ENCODE results near the gene ENKUR. TPM values are rescaled to one million over a fixed set of nuclear protein-coding genes. Genes with fewer than 3 reads are reported as not detected.

ENKUR gene
- total and polyA plus RNA-seq, 7 experiments from 2014 or later, result 0.19 TPM; not detected in 6

- H3K36me3 Mint-ChIP-seq, result peaks cover 0 to 29% (median 15%) of the 10 kb centered on the region in 5 donors
- H3K27me3 Mint-ChIP-seq, result no peaks in the 10 kb centered on the region
- DNase-seq (no peak), ATAC-seq (no peak)
- intact Hi-C loops (cut with micrococcal nuclease), result no loop called here
- ChIA-PET CTCF (no interaction called here), POLR2A (no interaction called here)
- peaks cover 0 to 2% (median 0%) of the 10 kb centered on the region in 7 donors for H3K4me1 Mint-ChIP-seq
- no peak overlapping the region for H3K4me3 ChIP-seq (ENCODE audit: low read length)
- peaks cover 0 to 14% (median 4%) of the 10 kb centered on the region in 11 donors for H3K9me3 Mint-ChIP-seq
- peak overlapping the region in 1 of 9 donors; percentile 31 for H3K27ac Mint-ChIP-seq
- no peaks in the 10 kb centered on the region for H3K27me3 ChIP-seq (ENCODE audit: control insufficient read depth in 2 of 2, insufficient read depth in 2 of 2, low read length in 2 of 2)
- H3K4me3 Mint-ChIP-seq, result no peak overlapping the region
- H3K27ac ChIP-seq (ENCODE audit: low read depth, low read length), result no peak overlapping the region
- no peaks in the 10 kb centered on the region for H3K4me1 ChIP-seq (ENCODE audit: control insufficient read depth in 2 of 2, insufficient read depth in 2 of 2, low read length in 2 of 2)
- H3K9me3 ChIP-seq (ENCODE audit: control insufficient read depth in 2 of 3, low read length in 3 of 3), result no peaks in the 10 kb centered on the region
- H3K36me3 ChIP-seq (ENCODE audit: control insufficient read depth in 2 of 3, insufficient read depth in 3 of 3, low read length in 3 of 3), result no peaks in the 10 kb centered on the region
These were observed 12.8 kb upstream of the ENKUR start for GRCh38 chr10:25028711-25029110.

GRCh38 chr10:25026463-25026862 is 10.5 kb upstream of the ENKUR start:
- no peak overlapping the region for H3K27ac Mint-ChIP-seq
- Histone ChIP-seq H3K4me3 (ENCODE audit: low read length) (no peak overlapping the region), H3K9me3 (ENCODE audit: control insufficient read depth in 2 of 3, low read length in 3 of 3) (no peaks in the 10 kb centered on the region), H3K36me3 (ENCODE audit: control insufficient read depth in 2 of 3, insufficient read depth in 3 of 3, low read length in 3 of 3) (no peaks in the 10 kb centered on the region), H3K4me1 (ENCODE audit: control insufficient read depth in 2 of 2, insufficient read depth in 2 of 2, low read length in 2 of 2) (no peaks in the 10 kb centered on the region), H3K27me3 (ENCODE audit: control insufficient read depth in 2 of 2, insufficient read depth in 2 of 2, low read length in 2 of 2) (no peaks in the 10 kb centered on the region), H3K27ac (ENCODE audit: low read depth, low read length) (no peak overlapping the region)
- H3K9me3 Mint-ChIP-seq, result peaks cover 0 to 14% (median 4%) of the 10 kb centered on the region in 11 donors
- intact Hi-C loops (cut with micrococcal nuclease), result no loop called here
- H3K36me3 Mint-ChIP-seq, result peaks cover 0 to 37% (median 25%) of the 10 kb centered on the region in 5 donors
- peaks cover 0 to 8% (median 0%) of the 10 kb centered on the region in 7 donors for H3K4me1 Mint-ChIP-seq
- DNase-seq (no peak), ATAC-seq (no peak)
- CTCF ChIA-PET, result no interaction called here
- H3K27me3 Mint-ChIP-seq, result no peaks in the 10 kb centered on the region
- no peak overlapping the region for H3K4me3 Mint-ChIP-seq
- POLR2A ChIA-PET, result no interaction called here

GRCh38 chr10:25024528-25024927 is 8.6 kb upstream of the ENKUR start:
- no peaks in the 10 kb centered on the region for H3K27me3 ChIP-seq (ENCODE audit: control insufficient read depth in 2 of 2, insufficient read depth in 2 of 2, low read length in 2 of 2)
- intact Hi-C loops (cut with micrococcal nuclease), result no loop called here
- no peak for DNase-seq
- ChIA-PET POLR2A (no interaction called here), CTCF (no interaction called here)
- H3K4me1 Mint-ChIP-seq, result peaks cover 0 to 22% (median 3%) of the 10 kb centered on the region in 7 donors
- no peaks in the 10 kb centered on the region for H3K9me3 ChIP-seq (ENCODE audit: control insufficient read depth in 2 of 3, low read length in 3 of 3)
- H3K9me3 Mint-ChIP-seq, result peaks cover 0 to 2% (median 0%) of the 10 kb centered on the region in 11 donors
- no peaks in the 10 kb centered on the region for H3K36me3 ChIP-seq (ENCODE audit: control insufficient read depth in 2 of 3, insufficient read depth in 3 of 3, low read length in 3 of 3)
- H3K36me3 Mint-ChIP-seq, result peaks cover 0 to 29% (median 20%) of the 10 kb centered on the region in 5 donors
- H3K4me3 Mint-ChIP-seq, result no peak overlapping the region
- no peaks in the 10 kb centered on the region for H3K4me1 ChIP-seq (ENCODE audit: control insufficient read depth in 2 of 2, insufficient read depth in 2 of 2, low read length in 2 of 2)
- H3K27ac Mint-ChIP-seq, result no peak overlapping the region
- H3K27ac ChIP-seq (ENCODE audit: low read depth, low read length), result no peak overlapping the region
- H3K4me3 ChIP-seq (ENCODE audit: low read length), result no peak overlapping the region
- H3K27me3 Mint-ChIP-seq, result no peaks in the 10 kb centered on the region
- no peak for ATAC-seq

GRCh38 chr10:25023278-25023677 is 7.3 kb upstream of the ENKUR start:
- Histone ChIP-seq H3K27me3 (ENCODE audit: control insufficient read depth in 2 of 2, insufficient read depth in 2 of 2, low read length in 2 of 2) (no peaks in the 10 kb centered on the region), H3K9me3 (ENCODE audit: control insufficient read depth in 2 of 3, low read length in 3 of 3) (no peaks in the 10 kb centered on the region), H3K27ac (ENCODE audit: low read depth, low read length) (no peak overlapping the region), H3K4me3 (ENCODE audit: low read length) (no peak overlapping the region), H3K36me3 (ENCODE audit: control insufficient read depth in 2 of 3, insufficient read depth in 3 of 3, low read length in 3 of 3) (no peaks in the 10 kb centered on the region), H3K4me1 (ENCODE audit: control insufficient read depth in 2 of 2, insufficient read depth in 2 of 2, low read length in 2 of 2) (no peaks in the 10 kb centered on the region)
- ATAC-seq (no peak), DNase-seq (no peak)
- ChIA-PET POLR2A (no interaction called here), CTCF (no interaction called here)
- Mint-ChIP-seq H3K27me3 (no peaks in the 10 kb centered on the region), H3K9me3 (peaks cover 0 to 2% (median 0%) of the 10 kb centered on the region in 11 donors), H3K27ac (no peak overlapping the region), H3K36me3 (peaks cover 0 to 29% (median 18%) of the 10 kb centered on the region in 5 donors), H3K4me1 (peaks cover 2 to 29% (median 12%) of the 10 kb centered on the region in 7 donors), H3K4me3 (no peak overlapping the region)
- intact Hi-C loops (cut with micrococcal nuclease), result no loop called here

- peaks cover 0 to 7% (median 0%) of the 10 kb centered on the region in 11 donors for H3K9me3 Mint-ChIP-seq
- Histone ChIP-seq H3K27ac (ENCODE audit: low read depth, low read length) (no peak overlapping the region), H3K27me3 (ENCODE audit: control insufficient read depth in 2 of 2, insufficient read depth in 2 of 2, low read length in 2 of 2) (no peaks in the 10 kb centered on the region), H3K36me3 (ENCODE audit: control insufficient read depth in 2 of 3, insufficient read depth in 3 of 3, low read length in 3 of 3) (no peaks in the 10 kb centered on the region), H3K9me3 (ENCODE audit: control insufficient read depth in 2 of 3, low read length in 3 of 3) (no peaks in the 10 kb centered on the region), H3K4me1 (ENCODE audit: control insufficient read depth in 2 of 2, insufficient read depth in 2 of 2, low read length in 2 of 2) (peaks cover 0 to 8% of the 10 kb centered on the region in 2 donors), H3K4me3 (ENCODE audit: low read length) (no peak overlapping the region)
- ChIA-PET POLR2A (interaction anchor here (0.8 kb wide), 1 partner anchor 397 kb away, joined by 3 read pairs; no protein-coding TSS in a partner anchor), CTCF (interaction anchor here (0.6 kb wide), 1 partner anchor 377 kb away, joined by 5 read pairs; no protein-coding TSS in a partner anchor)
- peaks cover 0 to 10% (median 0%) of the 10 kb centered on the region in 5 donors for H3K27me3 Mint-ChIP-seq
- intact Hi-C loops (cut with micrococcal nuclease), result loop anchor here (5.0 to 10.0 kb wide), 5 partner anchors 64 to 1844 kb away; partner anchors contain the start of genes ABI1 (in 1 of the 2) and APBB1IP (in 1 of the 2)
- peak overlapping the region in 7 of 9 donors; percentile 40 to 99 (median 93) for H3K27ac Mint-ChIP-seq
- H3K4me3 Mint-ChIP-seq, result peak overlapping the region in 2 of 10 donors; percentile 15 to 94
- peaks cover 0 to 14% (median 10%) of the 10 kb centered on the region in 5 donors for H3K36me3 Mint-ChIP-seq
- H3K4me1 Mint-ChIP-seq, result peaks cover 11 to 49% (median 32%) of the 10 kb centered on the region in 7 donors
- DNase-seq (no peak), ATAC-seq (no peak)
These were observed 2.7 kb upstream of the ENKUR start for GRCh38 chr10:25018703-25019102.

GRCh38 chr10:25017661-25018060 is 1.7 kb upstream of the ENKUR start:
- Mint-ChIP-seq H3K36me3 (peaks cover 0 to 7% (median 0%) of the 10 kb centered on the region in 5 donors), H3K27ac (peak overlapping the region; percentile 91 to 99 (median 94)), H3K27me3 (peaks cover 0 to 10% (median 0%) of the 10 kb centered on the region in 5 donors), H3K4me3 (peak overlapping the region; percentile 87 to 98 (median 90)), H3K4me1 (peaks cover 11 to 43% (median 32%) of the 10 kb centered on the region in 7 donors), H3K9me3 (peaks cover 0 to 7% (median 0%) of the 10 kb centered on the region in 11 donors)
- Histone ChIP-seq H3K27me3 (ENCODE audit: control insufficient read depth in 2 of 2, insufficient read depth in 2 of 2, low read length in 2 of 2) (no peaks in the 10 kb centered on the region), H3K36me3 (ENCODE audit: control insufficient read depth in 2 of 3, insufficient read depth in 3 of 3, low read length in 3 of 3) (no peaks in the 10 kb centered on the region), H3K4me1 (ENCODE audit: control insufficient read depth in 2 of 2, insufficient read depth in 2 of 2, low read length in 2 of 2) (peaks cover 0 to 8% of the 10 kb centered on the region in 2 donors), H3K27ac (ENCODE audit: low read depth, low read length) (peak overlapping the region; percentile 82), H3K9me3 (ENCODE audit: control insufficient read depth in 2 of 3, low read length in 3 of 3) (no peaks in the 10 kb centered on the region), H3K4me3 (ENCODE audit: low read length) (peak overlapping the region; percentile 76)
- ChIA-PET POLR2A (interaction anchor here (2.1 kb wide), 1 partner anchor 395 kb away, joined by 13 read pairs; no protein-coding TSS in a partner anchor), CTCF (no interaction called here)
- ATAC-seq (no peak), DNase-seq (no peak)
- intact Hi-C loops (cut with micrococcal nuclease), result loop anchor here (2.0 to 10.0 kb wide), 7 partner anchors 65 to 1923 kb away; partner anchors contain the start of genes ABI1 (in 1 of the 2), APBB1IP (in 1 of the 2) and MSRB2 (in 1 of the 2)

Data from naive thymus-derived CD4-positive, alpha-beta T cell (primary cell).